GM12891 (cell line): ENCODE measurements around the gene HDAC9.

Experiments used
- PAX5 ChIP-seq: IDR thresholded peaks from 2 replicates; pipeline ENCODE4 v1.6.1; 2011; ENCODE audit warnings: low read length, moderate library complexity, mild to moderate bottlenecking; ENCODE audit not compliant: insufficient read depth, severe bottlenecking
- TAF1 ChIP-seq: IDR thresholded peaks from 2 replicates; pipeline ENCODE4 v1.6.1; 2011; ENCODE audit warnings: low read depth, low read length, control low read depth

DNA sequence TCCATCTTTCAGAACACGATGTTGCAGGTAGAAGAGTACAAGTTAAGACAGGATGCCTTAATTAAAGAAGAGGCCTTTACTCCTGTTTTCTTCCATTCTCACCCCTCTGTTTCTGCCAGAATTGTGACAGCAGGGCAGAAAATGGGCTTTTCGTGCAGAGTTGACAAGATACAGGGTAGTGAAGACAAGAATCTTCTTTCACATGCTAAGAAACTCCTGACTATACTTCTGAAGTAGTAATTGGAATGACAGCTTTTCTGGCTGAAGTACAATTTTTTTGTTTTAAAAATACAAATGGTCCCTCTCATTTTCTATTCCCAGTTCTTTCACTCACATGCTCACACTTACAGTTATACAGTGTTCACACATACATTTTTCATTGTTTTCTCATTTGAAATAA is 22.1 kb downstream of the HDAC9 start:
- TF ChIP-seq PAX5 (no peak), TAF1 (no peak)
